Esophagus (tissue), 2 donors: Measurements from ENCODE around the gene TMEM150A. TPM values are rescaled to one million over a fixed set of nuclear protein-coding genes. Genes with fewer than 3 reads are reported as not detected.
"Not testable (repeated sequence)": the region's sequence is repeated elsewhere in the genome, so short reads cannot be mapped to it uniquely, and the experiment has no call there.

Experiments
- H3K27ac ChIP-seq, 2 donors: one replicate each; pipeline ENCODE4 v1.5.1; 2013; ENCODE audit warnings: low read depth in 2 of 2, mild to moderate bottlenecking in 2 of 2, inconsistent platforms in 1 of 2, low read length in 1 of 2, moderate library complexity in 1 of 2
- H3K27me3 ChIP-seq, 2 donors: one replicate each; pipeline ENCODE4 v1.6.1; 2013; ENCODE audit warnings: low read length in 2 of 2, control low read depth in 1 of 2, mild to moderate bottlenecking in 1 of 2; ENCODE audit not compliant: insufficient read depth in 2 of 2, control insufficient read depth in 1 of 2
- H3K36me3 ChIP-seq, 2 donors: one replicate each; pipeline ENCODE4 v1.6.1; 2013; ENCODE audit warnings: low read length in 1 of 2; ENCODE audit not compliant: control insufficient read depth in 2 of 2, insufficient read depth in 2 of 2
- H3K4me1 ChIP-seq, 2 donors: one replicate each; pipeline ENCODE4 v1.6.1; 2013; ENCODE audit warnings: low read length in 1 of 2; ENCODE audit not compliant: control insufficient read depth in 2 of 2, insufficient read depth in 2 of 2
- H3K4me3 ChIP-seq, 2 donors: one replicate each; pipeline ENCODE4 v1.5.1; 2013; ENCODE audit warnings: low read length in 2 of 2, mild to moderate bottlenecking in 2 of 2, low read depth in 1 of 2, moderate library complexity in 1 of 2
- H3K9me3 ChIP-seq, 2 donors: one replicate each; pipeline ENCODE4 v1.6.1; 2013; ENCODE audit warnings: mild to moderate bottlenecking in 2 of 2, low read depth in 1 of 2, low read length in 1 of 2, moderate library complexity in 1 of 2; ENCODE audit not compliant: control insufficient read depth in 2 of 2, insufficient read depth in 1 of 2
- WGBS, 2 donors: extraction: QIAGEN DNeasy Blood & Tissue Kit; methylation state at CpG; one replicate each; pipeline ENCODE4 v1.1.7; 2013; 5-methylcytosine and 5-hydroxymethylcytosine counted together
- polyA plus RNA-seq, 2 donors: library from polyadenylated mRNA; stranded (reverse); fragments of 200-250 nt; gene quantifications; one replicate each; pipeline ENCODE4 v1.2.3, GENCODE V29; 2013
- donor health status: healthy with polysubstance abuse.
- donor health status: Bipolar disorder and iron deficiency.

TMEM150A gene
- polyA plus RNA-seq, 2 donors: 9.3 to 9.9 TPM

GRCh38 chr2:85644909-85645308 is 42.4 kb upstream of the TMEM150A start:
- H3K36me3 ChIP-seq: peaks cover 23 to 45% of the 10 kb centered on the region in 2 donors
- 95 to 96% methylated on average over 8 of the region's 8 CpGs for WGBS, 2 donors

GRCh38 chr2:85642725-85643124 is 40.2 kb upstream of the TMEM150A start:
- H3K36me3 ChIP-seq: peaks cover 16 to 34% of the 10 kb centered on the region in 2 donors
- 85 to 87% methylated on average over 3 of the region's 3 CpGs for WGBS, 2 donors
- no peak overlapping the region for H3K4me3 ChIP-seq
- no peak overlapping the region for H3K27ac ChIP-seq
- no peaks in the 10 kb centered on the region for H3K4me1 ChIP-seq
- H3K9me3 ChIP-seq: no peaks in the 10 kb centered on the region
- H3K27me3 ChIP-seq: no peaks in the 10 kb centered on the region

More at GRCh38 chr2:85644909-85645308, 42.4 kb upstream of the TMEM150A start:
- Histone ChIP-seq H3K9me3 (no peaks in the 10 kb centered on the region), H3K27ac (no peak overlapping the region), H3K4me1 (no peaks in the 10 kb centered on the region), H3K4me3 (no peak overlapping the region), H3K27me3 (no peaks in the 10 kb centered on the region)

GRCh38 chr2:85635636-85636035 is 33.1 kb upstream of the TMEM150A start:
- Histone ChIP-seq H3K27me3 (no peaks in the 10 kb centered on the region), H3K27ac (no peak overlapping the region), H3K36me3 (peaks cover 12 to 17% of the 10 kb centered on the region in 2 donors), H3K4me1 (no peaks in the 10 kb centered on the region), H3K9me3 (no peaks in the 10 kb centered on the region), H3K4me3 (no peak overlapping the region)
- WGBS, 2 donors: 63 to 74% methylated on average over 4 of the region's 4 CpGs

GRCh38 chr2:85635011-85635410 is 32.5 kb upstream of the TMEM150A start:
- H3K27me3 ChIP-seq: no peaks in the 10 kb centered on the region
- no peak overlapping the region for H3K27ac ChIP-seq
- no peaks in the 10 kb centered on the region for H3K9me3 ChIP-seq
- 87 to 90% methylated on average over 8 of the region's 8 CpGs for WGBS, 2 donors
- H3K4me1 ChIP-seq: no peaks in the 10 kb centered on the region
- no peak overlapping the region for H3K4me3 ChIP-seq
- peaks cover 12 to 17% of the 10 kb centered on the region in 2 donors for H3K36me3 ChIP-seq

- H3K27ac ChIP-seq: no peak overlapping the region
- WGBS, 2 donors: 91 to 93% methylated on average over 3 of the region's 3 CpGs
- H3K27me3 ChIP-seq: no peaks in the 10 kb centered on the region
- peaks cover 7 to 14% of the 10 kb centered on the region in 2 donors for H3K36me3 ChIP-seq
- no peaks in the 10 kb centered on the region for H3K4me1 ChIP-seq
- H3K4me3 ChIP-seq: no peak overlapping the region
- H3K9me3 ChIP-seq: no peaks in the 10 kb centered on the region
Measured at GRCh38 chr2:85631316-85631715, 28.8 kb upstream of the TMEM150A start.

- no peak overlapping the region for H3K27ac ChIP-seq
- H3K27me3 ChIP-seq: no peaks in the 10 kb centered on the region
- H3K9me3 ChIP-seq: no peaks in the 10 kb centered on the region
- 56 to 63% methylated on average over 2 of the region's 2 CpGs for WGBS, 2 donors
- H3K4me1 ChIP-seq: no peaks in the 10 kb centered on the region
- H3K4me3 ChIP-seq: no peak overlapping the region
- H3K36me3 ChIP-seq: peaks cover 12 to 22% of the 10 kb centered on the region in 2 donors
Measured at GRCh38 chr2:85628658-85629057, 26.2 kb upstream of the TMEM150A start.

GRCh38 chr2:85623991-85624390 is 21.5 kb upstream of the TMEM150A start:
- H3K27ac ChIP-seq: no peak overlapping the region
- 86 to 90% methylated on average over 5 of the region's 5 CpGs for WGBS, 2 donors
- no peaks in the 10 kb centered on the region for H3K27me3 ChIP-seq
- no peak overlapping the region for H3K4me3 ChIP-seq
- peaks cover 21% of the 10 kb centered on the region in 2 donors for H3K36me3 ChIP-seq
- no peaks in the 10 kb centered on the region for H3K9me3 ChIP-seq
- H3K4me1 ChIP-seq: no peaks in the 10 kb centered on the region

- Histone ChIP-seq H3K27ac (no peak overlapping the region), H3K9me3 (no peaks in the 10 kb centered on the region), H3K4me1 (peaks cover 0 to 7% of the 10 kb centered on the region in 2 donors), H3K4me3 (no peak overlapping the region), H3K27me3 (no peaks in the 10 kb centered on the region), H3K36me3 (peaks cover 18 to 21% of the 10 kb centered on the region in 2 donors)
- WGBS, 2 donors: 92 to 100% methylated on average over 1 of the region's 1 CpG
Measured at GRCh38 chr2:85621338-85621737, 18.8 kb upstream of the TMEM150A start.

- peaks cover 12 to 15% of the 10 kb centered on the region in 2 donors for H3K36me3 ChIP-seq
- WGBS, 2 donors: 76 to 85% methylated on average over 6 of the region's 6 CpGs
Measured at GRCh38 chr2:85619617-85620016, 17.1 kb upstream of the TMEM150A start.

GRCh38 chr2:85617723-85618122 is 15.2 kb upstream of the TMEM150A start:
- H3K4me3 ChIP-seq: peak overlapping the region in 1 of 2 donors; percentile 22
- not testable (repeated sequence) for H3K27me3 ChIP-seq, H3K9me3 ChIP-seq, H3K27ac ChIP-seq, H3K4me1 ChIP-seq, H3K36me3 ChIP-seq
- 82 to 90% methylated on average over 5 of the region's 5 CpGs for WGBS, 2 donors

More at GRCh38 chr2:85619617-85620016, 17.1 kb upstream of the TMEM150A start:
- no peak overlapping the region for H3K4me3 ChIP-seq
- no peaks in the 10 kb centered on the region for H3K9me3 ChIP-seq
- peaks cover 0 to 7% of the 10 kb centered on the region in 2 donors for H3K4me1 ChIP-seq
- H3K27ac ChIP-seq: no peak overlapping the region
- no peaks in the 10 kb centered on the region for H3K27me3 ChIP-seq
